Measurements from ENCODE around the gene C4B. TPM values are rescaled to one million over a fixed set of nuclear protein-coding genes. Genes with fewer than 3 reads are reported as not detected.
"Not testable (repeated sequence)": the region's sequence is repeated elsewhere in the genome, so short reads cannot be mapped to it uniquely, and the experiment has no call there.

Gene C4B
- total RNA-seq, 1 experiment from 2014 or later = 0.87 TPM

GRCh38 chr6:32028631-32029030, 14.0 kb downstream of the C4B start:
- DNase-seq (ENCODE audit: extremely low read depth, low read depth) = not testable (repeated sequence)

GRCh38 chr6:32029553-32029952, 15.0 kb downstream of the C4B start:
- not testable (repeated sequence) for DNase-seq (ENCODE audit: extremely low read depth, low read depth)

- not testable (repeated sequence) for DNase-seq (ENCODE audit: extremely low read depth, low read depth)
Measured at GRCh38 chr6:32035283-32036013, 20.9 kb downstream of the C4B start.

DNA sequence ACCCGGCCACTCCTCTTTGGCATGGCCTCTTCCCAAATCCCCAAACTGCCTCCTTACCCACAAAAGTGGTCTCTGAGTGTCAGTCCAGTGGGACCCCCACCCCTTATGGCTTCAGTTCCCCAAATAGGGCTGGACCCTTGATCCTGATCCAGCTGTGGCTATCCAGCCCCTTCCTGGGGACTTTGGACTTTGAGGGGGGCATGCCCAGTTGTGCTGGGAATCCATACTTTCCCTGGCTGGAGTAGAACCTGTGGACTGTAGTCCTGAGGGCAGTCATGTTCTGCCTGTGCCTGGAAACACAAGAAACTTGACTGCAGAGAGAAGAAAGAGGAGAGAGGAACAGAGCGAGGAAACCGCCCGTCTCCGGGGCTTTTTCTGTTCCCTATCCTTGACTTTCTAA, 22.5 kb downstream of the C4B start:
- not testable (repeated sequence) for DNase-seq (ENCODE audit: extremely low read depth, low read depth)

GRCh38 chr6:32037598-32038524, 23.3 kb downstream of the C4B start, which contains the start of gene CYP21A2:
Gene CYP21A2, plus strand, starts transcription at chr6:32038415. Its CDS starts 8 bp downstream, at chr6:32038423.
- not testable (repeated sequence) for DNase-seq (ENCODE audit: extremely low read depth, low read depth)

GRCh38 chr6:32038878-32039277, 24.3 kb downstream of the C4B start:
- not testable (repeated sequence) for DNase-seq (ENCODE audit: extremely low read depth, low read depth)

DNA sequence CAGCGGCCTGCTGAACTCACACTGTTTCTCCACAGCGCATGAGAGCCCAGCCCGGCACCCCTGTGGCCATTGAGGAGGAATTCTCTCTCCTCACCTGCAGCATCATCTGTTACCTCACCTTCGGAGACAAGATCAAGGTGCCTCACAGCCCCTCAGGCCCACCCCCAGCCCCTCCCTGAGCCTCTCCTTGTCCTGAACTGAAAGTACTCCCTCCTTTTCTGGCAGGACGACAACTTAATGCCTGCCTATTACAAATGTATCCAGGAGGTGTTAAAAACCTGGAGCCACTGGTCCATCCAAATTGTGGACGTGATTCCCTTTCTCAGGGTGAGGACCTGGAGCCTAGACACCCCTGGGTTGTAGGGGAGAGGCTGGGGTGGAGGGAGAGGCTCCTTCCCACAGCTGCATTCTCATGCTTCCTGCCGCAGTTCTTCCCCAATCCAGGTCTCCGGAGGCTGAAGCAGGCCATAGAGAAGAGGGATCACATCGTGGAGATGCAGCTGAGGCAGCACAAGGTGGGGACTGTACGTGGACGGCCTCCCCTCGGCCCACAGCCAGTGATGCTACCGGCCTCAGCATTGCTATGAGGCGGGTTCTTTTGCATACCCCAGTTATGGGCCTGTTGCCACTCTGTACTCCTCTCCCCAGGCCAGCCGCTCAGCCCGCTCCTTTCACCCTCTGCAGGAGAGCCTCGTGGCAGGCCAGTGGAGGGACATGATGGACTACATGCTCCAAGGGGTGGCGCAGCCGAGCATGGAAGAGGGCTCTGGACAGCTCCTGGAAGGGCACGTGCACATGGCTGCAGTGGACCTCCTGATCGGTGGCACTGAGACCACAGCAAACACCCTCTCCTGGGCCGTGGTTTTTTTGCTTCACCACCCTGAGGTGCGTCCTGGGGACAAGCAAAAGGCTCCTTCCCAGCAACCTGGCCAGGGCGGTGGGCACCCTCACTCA, 25.0 kb downstream of the C4B start:
- not testable (repeated sequence) for DNase-seq (ENCODE audit: extremely low read depth, low read depth)

DNA sequence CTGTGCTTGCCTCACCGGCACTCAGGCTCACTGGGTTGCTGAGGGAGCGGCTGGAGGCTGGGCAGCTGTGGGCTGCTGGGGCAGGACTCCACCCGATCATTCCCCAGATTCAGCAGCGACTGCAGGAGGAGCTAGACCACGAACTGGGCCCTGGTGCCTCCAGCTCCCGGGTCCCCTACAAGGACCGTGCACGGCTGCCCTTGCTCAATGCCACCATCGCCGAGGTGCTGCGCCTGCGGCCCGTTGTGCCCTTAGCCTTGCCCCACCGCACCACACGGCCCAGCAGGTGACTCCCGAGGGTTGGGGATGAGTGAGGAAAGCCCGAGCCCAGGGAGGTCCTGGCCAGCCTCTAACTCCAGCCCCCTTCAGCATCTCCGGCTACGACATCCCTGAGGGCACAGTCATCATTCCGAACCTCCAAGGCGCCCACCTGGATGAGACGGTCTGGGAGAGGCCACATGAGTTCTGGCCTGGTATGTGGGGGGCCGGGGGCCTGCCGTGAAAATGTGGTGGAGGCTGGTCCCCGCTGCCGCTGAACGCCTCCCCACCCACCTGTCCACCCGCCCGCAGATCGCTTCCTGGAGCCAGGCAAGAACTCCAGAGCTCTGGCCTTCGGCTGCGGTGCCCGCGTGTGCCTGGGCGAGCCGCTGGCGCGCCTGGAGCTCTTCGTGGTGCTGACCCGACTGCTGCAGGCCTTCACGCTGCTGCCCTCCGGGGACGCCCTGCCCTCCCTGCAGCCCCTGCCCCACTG, 25.9 kb downstream of the C4B start:
- not testable (repeated sequence) for DNase-seq (ENCODE audit: extremely low read depth, low read depth)

DNA sequence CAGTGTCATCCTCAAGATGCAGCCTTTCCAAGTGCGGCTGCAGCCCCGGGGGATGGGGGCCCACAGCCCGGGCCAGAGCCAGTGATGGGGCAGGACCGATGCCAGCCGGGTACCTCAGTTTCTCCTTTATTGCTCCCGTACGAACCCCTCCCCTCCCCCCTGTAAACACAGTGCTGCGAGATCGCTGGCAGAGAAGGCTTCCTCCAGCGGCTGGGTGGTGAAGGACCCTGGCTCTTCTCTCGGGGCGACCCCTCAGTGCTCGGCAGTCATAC, 26.4 kb downstream of the C4B start:
- DNase-seq (ENCODE audit: extremely low read depth, low read depth) = not testable (repeated sequence)

DNA sequence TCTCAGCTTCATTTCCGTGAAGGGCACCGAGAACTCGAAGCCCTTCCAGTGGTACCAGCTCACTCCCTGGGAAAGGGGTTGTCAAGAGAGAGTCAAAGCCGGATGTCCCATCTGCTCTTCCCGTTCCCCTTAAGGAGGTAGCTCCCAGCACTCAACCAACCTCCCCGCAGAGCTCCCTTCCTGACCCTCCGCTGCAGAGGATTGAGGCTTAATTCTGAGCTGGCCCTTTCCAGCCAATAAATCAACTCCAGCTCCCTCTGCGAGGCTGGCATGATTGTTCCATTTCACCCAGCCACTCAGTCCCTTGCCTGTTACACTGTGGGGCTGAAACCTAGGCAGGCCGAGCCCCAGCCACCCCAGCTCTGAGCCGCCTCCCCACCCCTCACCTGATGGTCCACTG, 26.8 kb downstream of the C4B start:
- DNase-seq (ENCODE audit: extremely low read depth, low read depth) = not testable (repeated sequence)

- not testable (repeated sequence) for DNase-seq (ENCODE audit: extremely low read depth, low read depth)
Measured at GRCh38 chr6:32042276-32042675, 27.7 kb downstream of the C4B start.

DNA sequence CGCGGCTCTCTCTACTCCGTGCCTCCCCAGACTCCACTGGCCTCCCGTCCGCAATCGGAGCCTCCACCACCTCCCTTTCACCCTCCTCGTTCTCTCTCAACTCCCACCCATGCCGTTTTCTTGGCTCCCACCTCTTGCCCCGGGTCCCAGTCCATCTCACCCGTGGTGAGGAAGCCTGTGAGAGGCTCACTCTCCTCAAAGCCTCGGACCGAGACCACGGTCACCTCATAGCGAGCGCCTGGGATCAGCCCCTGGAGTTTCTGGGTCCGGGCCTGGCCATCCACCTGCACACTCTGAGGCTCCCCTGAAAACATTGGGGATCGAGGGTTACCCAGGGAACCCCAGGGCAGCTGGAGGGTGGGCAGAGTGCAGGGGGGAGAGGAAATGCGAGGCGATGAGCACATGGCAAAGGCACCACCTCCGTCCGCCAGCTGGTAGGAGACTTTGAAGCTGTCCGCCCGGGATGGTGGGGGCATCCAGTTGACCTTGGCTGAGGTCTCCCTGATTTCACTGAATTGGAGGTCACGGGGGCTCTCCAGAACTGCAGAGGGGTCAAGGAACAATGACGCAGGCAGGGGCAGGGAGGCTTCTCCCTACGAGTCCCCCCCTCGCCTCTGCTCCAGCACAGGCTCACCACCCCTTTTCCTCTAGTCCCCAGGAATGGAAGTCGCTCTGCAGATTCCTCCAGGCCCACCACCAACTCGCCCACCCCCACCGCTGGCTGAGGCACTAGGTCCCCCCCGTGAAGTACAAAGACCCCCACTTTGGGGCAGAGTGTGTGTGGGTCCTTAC, 29.2 kb downstream of the C4B start:
- not testable (repeated sequence) for DNase-seq (ENCODE audit: extremely low read depth, low read depth)

DNA sequence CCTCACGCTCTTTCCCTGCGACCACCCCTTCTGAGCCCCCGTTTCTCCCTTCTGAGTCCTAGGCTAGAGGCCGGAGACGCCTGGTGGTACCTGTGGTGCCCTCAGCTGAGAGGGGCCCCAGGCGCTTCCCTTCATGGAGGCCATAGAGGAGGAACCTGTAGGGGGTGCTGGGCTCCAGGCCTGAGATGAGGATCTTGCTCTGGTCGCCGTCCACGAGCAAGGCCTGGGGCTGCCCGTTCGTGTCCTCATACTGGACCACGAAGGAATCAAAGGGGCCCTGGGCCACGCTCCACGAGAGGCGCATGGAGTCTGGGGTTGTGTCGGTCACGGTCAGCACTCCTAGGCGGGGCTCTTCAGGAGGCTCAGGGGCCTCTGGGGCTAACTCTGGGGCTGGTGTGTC, 30.3 kb downstream of the C4B start:
- DNase-seq (ENCODE audit: extremely low read depth, low read depth) = not testable (repeated sequence)

- no peak for DNase-seq (ENCODE audit: extremely low read depth, low read depth)
Measured at GRCh38 chr6:32045811-32046449, 31.3 kb downstream of the C4B start.

DNA sequence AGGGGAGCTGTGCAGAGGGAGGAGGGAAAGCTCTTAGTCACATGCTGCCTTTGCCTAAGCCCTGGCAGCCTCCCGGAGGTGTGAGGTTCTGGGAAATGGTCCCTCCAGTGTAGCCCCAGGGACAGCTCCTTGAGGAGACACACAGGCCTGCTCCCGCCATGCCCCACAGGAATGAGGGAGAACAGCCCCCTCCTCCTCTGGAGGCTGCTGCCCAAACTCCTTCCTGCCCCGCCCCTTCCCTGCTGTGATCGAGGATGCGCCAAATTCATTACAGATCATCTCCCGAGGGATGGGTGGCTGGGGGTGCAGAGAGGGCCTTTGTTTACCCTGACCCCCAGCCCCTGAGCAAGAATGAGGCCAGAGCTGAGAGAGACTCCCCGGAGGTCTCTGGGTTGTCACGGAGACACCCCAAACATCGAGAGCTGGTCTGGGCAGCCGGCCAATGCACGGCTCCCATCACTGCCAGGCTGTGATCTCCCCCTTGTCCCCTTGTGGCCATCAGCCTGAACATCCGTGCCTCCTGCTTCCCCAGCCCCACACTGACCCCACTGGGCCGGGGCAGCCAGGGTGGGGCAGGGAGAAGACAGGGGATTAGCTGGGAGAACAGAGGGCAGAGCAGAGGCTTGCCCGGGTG, 32.0 kb downstream of the C4B start:
- peak; percentile 33 for DNase-seq (ENCODE audit: extremely low read depth, low read depth)

- peak; percentile 63 for DNase-seq (ENCODE audit: extremely low read depth, low read depth)
Measured at GRCh38 chr6:32047084-32047478, 32.5 kb downstream of the C4B start.

GRCh38 chr6:32047539-32047854, 32.9 kb downstream of the C4B start:
- no peak for DNase-seq (ENCODE audit: extremely low read depth, low read depth)
